Lung (tissue), 12 donors: ENCODE measurements around the gene IL34. TPM values are rescaled to one million over a fixed set of nuclear protein-coding genes. Genes with fewer than 3 reads are reported as not detected.
"Not testable (repeated sequence)": the region's sequence is repeated elsewhere in the genome, so short reads cannot be mapped to it uniquely, and the experiment has no call there.

Experiments
- ATAC-seq: fragments of 200-7000 bp; cut with Tn5 transposase; one replicate; pipeline ENCODE4 v1.9.1; 2020; ENCODE audit warnings: moderate number of reproducible peaks; ENCODE audit not compliant: insufficient read depth, low FRiP score
- DNase-seq, 3 donors: peaks; one replicate each; pipeline ENCODE4 v3.0.0-alpha.2; 2013 to 2017
- H3K27ac ChIP-seq, 2 donors: one replicate each; pipeline ENCODE4 v1.5.1; 2013; ENCODE audit warnings: mild to moderate bottlenecking in 2 of 2, moderate library complexity in 2 of 2, control low read depth in 1 of 2, inconsistent platforms in 1 of 2, low read depth in 1 of 2, low read length in 1 of 2
- H3K27me3 ChIP-seq, 3 donors: one replicate each; pipeline ENCODE4 v1.5.1; 2013; ENCODE audit warnings: low read length in 2 of 3; ENCODE audit not compliant: control insufficient read depth in 3 of 3, insufficient read depth in 3 of 3
- H3K36me3 ChIP-seq, 4 donors: one replicate each; pipeline ENCODE4 v1.5.1; 2013; ENCODE audit warnings: low read length in 4 of 4, mild to moderate bottlenecking in 1 of 4, moderate library complexity in 1 of 4; ENCODE audit not compliant: control insufficient read depth in 4 of 4, insufficient read depth in 4 of 4
- H3K4me1 ChIP-seq, 5 donors: one replicate each; pipeline ENCODE4 v1.5.1; 2013; ENCODE audit warnings: low read length in 5 of 5, mild to moderate bottlenecking in 2 of 5, moderate library complexity in 1 of 5; ENCODE audit not compliant: control insufficient read depth in 5 of 5, insufficient read depth in 5 of 5
- H3K4me3 ChIP-seq: one replicate; pipeline ENCODE4 v1.5.1; 2013; ENCODE audit warnings: mild to moderate bottlenecking, control low read depth, moderate library complexity
- H3K9ac ChIP-seq, 2 donors: one replicate each; pipeline ENCODE4 v1.5.1; 2013; ENCODE audit warnings: low read length in 2 of 2, control low read depth in 1 of 2; ENCODE audit not compliant: insufficient read depth in 1 of 2
- H3K9me3 ChIP-seq, 4 donors: one replicate each; pipeline ENCODE4 v1.5.1; 2013; ENCODE audit warnings: low read length in 3 of 4, mild to moderate bottlenecking in 1 of 4, moderate library complexity in 1 of 4; ENCODE audit not compliant: control insufficient read depth in 4 of 4, insufficient read depth in 3 of 4
- WGBS, 2 donors: extraction: QIAGEN DNeasy Blood & Tissue Kit; methylation state at CpG; one replicate each; pipeline ENCODE4 v1.1.7; 2013; 5-methylcytosine and 5-hydroxymethylcytosine counted together
- polyA plus RNA-seq, 2 donors: library from polyadenylated mRNA; stranded (reverse); fragments of 200-250 nt; gene quantifications; one replicate each; pipeline ENCODE4 v1.2.1, GENCODE V29; 2013
- total RNA-seq, 2 donors: library from RNA; depleted of rRNA in 1 of 2; stranded (reverse); fragments of >200 nt in 1 of 2; gene quantifications; one replicate each; pipeline ENCODE4 v1.2.1, GENCODE V29; 2014 to 2021
- TF ChIP-seq, protein P1 (sequence below): IDR thresholded peaks from 2 replicates; pipeline ENCODE4 v1.5.1; 2012; ENCODE audit warnings: mild to moderate bottlenecking; ENCODE audit errors: control extremely low read depth, extremely low read depth
- donor health status: control.
- donor health status: control.
- donor health status: Bipolar disorder and iron deficiency.
- donor health status: healthy.
- donor health status: DM: yes; HTN: yes; CAD: no.

Gene IL34
- total and polyA plus RNA-seq, 4 donors, result 1.5 to 13.0 (median 7.1) TPM

DNA sequence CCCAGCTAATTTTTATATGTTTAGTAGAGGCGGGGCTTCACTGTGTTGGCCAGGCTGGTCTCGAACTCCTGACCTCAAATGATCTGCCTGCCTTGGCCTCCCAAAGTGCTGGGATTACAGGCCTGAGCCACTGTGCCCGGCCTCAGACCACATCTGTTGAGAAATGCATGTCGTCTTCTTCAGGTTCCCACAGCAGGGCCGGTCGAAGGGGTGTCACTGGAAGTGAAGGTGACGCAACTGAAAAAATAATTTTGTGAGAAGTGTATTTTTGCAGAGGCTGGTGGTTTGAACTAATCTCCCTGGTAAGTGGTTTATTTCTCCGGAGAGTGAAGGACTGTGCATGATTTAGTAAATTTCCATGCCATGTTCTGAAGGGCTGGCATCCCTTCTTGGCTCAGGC lies 33.4 kb upstream of the IL34 start:
- Histone ChIP-seq H3K27me3 (no peaks in the 10 kb centered on the region), H3K36me3 (no peaks in the 10 kb centered on the region), H3K9ac (no peak overlapping the region), H3K9me3 (no peaks in the 10 kb centered on the region), H3K4me3 (no peak overlapping the region), H3K27ac (no peak overlapping the region), H3K4me1 (no peaks in the 10 kb centered on the region)
- TF ChIP-seq, protein P1, sequence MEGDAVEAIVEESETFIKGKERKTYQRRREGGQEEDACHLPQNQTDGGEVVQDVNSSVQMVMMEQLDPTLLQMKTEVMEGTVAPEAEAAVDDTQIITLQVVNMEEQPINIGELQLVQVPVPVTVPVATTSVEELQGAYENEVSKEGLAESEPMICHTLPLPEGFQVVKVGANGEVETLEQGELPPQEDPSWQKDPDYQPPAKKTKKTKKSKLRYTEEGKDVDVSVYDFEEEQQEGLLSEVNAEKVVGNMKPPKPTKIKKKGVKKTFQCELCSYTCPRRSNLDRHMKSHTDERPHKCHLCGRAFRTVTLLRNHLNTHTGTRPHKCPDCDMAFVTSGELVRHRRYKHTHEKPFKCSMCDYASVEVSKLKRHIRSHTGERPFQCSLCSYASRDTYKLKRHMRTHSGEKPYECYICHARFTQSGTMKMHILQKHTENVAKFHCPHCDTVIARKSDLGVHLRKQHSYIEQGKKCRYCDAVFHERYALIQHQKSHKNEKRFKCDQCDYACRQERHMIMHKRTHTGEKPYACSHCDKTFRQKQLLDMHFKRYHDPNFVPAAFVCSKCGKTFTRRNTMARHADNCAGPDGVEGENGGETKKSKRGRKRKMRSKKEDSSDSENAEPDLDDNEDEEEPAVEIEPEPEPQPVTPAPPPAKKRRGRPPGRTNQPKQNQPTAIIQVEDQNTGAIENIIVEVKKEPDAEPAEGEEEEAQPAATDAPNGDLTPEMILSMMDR, result no peak
- 55 to 79% methylated on average over 8 of the region's 8 CpGs for WGBS, 2 donors
- DNase-seq (no peak), ATAC-seq (no peak)

DNA sequence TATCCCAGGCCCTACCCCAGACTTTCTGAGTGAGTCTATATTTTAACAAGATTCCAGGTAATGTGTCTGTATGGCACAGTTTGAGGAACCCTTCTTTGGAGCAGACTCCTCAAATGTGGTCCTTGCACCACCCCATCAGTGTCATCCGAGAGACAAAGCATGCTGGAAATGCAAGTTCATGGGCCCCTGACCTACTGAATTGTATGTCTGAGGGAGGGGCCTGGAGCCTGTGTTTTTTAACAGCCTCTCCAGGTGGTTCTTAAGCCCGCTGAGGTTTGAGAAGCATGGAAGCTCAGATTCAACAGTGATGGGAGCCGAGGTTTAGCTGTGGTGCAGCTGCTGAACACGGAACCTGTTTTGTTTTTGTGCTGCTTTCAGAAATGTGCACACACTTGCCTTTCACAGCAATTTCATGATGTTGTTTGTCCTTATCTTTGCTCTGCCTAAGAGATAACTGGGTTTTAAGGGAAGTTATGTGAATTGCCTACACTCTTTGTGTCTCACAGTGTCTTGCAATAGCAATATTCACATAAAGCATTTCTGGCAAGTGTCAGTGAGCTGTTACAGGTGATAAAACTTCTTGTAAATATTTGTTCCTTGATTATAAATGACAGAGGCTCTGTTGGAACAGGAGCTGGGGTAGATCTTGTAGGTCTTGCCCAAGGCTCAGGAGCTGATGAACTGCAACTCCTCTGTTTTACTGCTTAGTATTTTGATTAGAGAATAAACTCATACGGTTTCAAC lies 32.0 kb upstream of the IL34 start:
- ATAC-seq, result no peak
- H3K27me3 ChIP-seq, result no peaks in the 10 kb centered on the region
- WGBS, 2 donors, result 80 to 88% methylated on average over 5 of the region's 5 CpGs
- H3K9ac ChIP-seq, result no peak overlapping the region
- H3K4me3 ChIP-seq, result no peak overlapping the region
- TF ChIP-seq, protein P1, result no peak
- H3K9me3 ChIP-seq, result no peaks in the 10 kb centered on the region
- no peaks in the 10 kb centered on the region for H3K4me1 ChIP-seq
- H3K36me3 ChIP-seq, result no peaks in the 10 kb centered on the region
- no peak overlapping the region for H3K27ac ChIP-seq
- no peak for DNase-seq

DNA sequence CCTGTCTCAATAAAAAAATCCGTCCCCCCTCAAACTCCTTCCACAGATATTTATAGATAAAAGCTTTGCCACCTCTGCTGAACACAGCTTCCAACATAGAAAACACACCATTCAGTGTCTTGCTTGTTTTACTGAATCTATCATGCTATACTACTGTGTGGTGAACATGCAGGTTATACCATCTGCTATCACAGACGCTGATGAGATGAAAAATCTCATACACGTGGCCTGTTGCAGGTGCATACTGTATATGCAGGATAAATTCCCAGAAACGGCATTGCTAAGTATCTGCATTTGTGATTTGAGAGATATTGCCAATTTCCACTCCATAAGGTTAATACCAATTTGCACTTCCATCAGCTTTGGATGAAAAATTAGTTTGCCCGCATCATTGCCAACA lies 30.4 kb upstream of the IL34 start:
- Histone ChIP-seq H3K9ac (no peak overlapping the region), H3K4me3 (no peak overlapping the region), H3K36me3 (no peaks in the 10 kb centered on the region), H3K27me3 (no peaks in the 10 kb centered on the region), H3K9me3 (no peaks in the 10 kb centered on the region), H3K4me1 (no peaks in the 10 kb centered on the region), H3K27ac (no peak overlapping the region)
- TF ChIP-seq, protein P1, result no peak
- 90 to 95% methylated on average over 5 of the region's 5 CpGs for WGBS, 2 donors
- ATAC-seq (no peak), DNase-seq (no peak)

DNA sequence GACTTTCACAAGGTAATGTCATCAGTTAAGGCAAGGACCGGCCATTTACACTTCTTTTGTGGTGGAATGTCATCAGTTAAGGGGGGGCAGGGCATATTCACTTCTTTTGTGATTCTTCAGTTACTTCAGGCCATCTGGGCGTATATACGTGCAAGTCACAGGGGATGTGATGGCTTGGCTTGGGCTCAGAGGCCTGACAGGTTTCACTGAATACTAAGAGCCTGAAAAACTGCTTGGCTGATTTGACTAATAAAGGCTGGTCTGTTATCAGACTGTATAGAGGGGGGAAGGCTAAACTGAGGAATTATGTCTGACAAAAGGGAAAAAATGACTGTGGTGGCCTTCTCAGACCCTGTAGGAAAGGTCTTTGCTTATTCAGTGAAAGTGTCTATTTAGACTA lies 24.5 kb upstream of the IL34 start:
- not testable (repeated sequence) for H3K27me3 ChIP-seq, ATAC-seq, DNase-seq, H3K36me3 ChIP-seq, H3K9me3 ChIP-seq, H3K4me3 ChIP-seq, H3K27ac ChIP-seq, H3K4me1 ChIP-seq, H3K9ac ChIP-seq
- 81 to 86% methylated on average over 3 of the region's 3 CpGs for WGBS, 2 donors
